Esophagus (tissue), 2 donors: ENCODE results near the gene SPINDOC. TPM values are rescaled to one million over a fixed set of nuclear protein-coding genes. Genes with fewer than 3 reads are reported as not detected.

Experiments
- H3K27ac ChIP-seq, 2 donors: one replicate each; pipeline ENCODE4 v1.5.1; 2013; ENCODE audit warnings: low read depth in 2 of 2, mild to moderate bottlenecking in 2 of 2, inconsistent platforms in 1 of 2, low read length in 1 of 2, moderate library complexity in 1 of 2
- H3K27me3 ChIP-seq, 2 donors: one replicate each; pipeline ENCODE4 v1.6.1; 2013; ENCODE audit warnings: low read length in 2 of 2, control low read depth in 1 of 2, mild to moderate bottlenecking in 1 of 2; ENCODE audit not compliant: insufficient read depth in 2 of 2, control insufficient read depth in 1 of 2
- H3K36me3 ChIP-seq, 2 donors: one replicate each; pipeline ENCODE4 v1.6.1; 2013; ENCODE audit warnings: low read length in 1 of 2; ENCODE audit not compliant: control insufficient read depth in 2 of 2, insufficient read depth in 2 of 2
- H3K4me1 ChIP-seq, 2 donors: one replicate each; pipeline ENCODE4 v1.6.1; 2013; ENCODE audit warnings: low read length in 1 of 2; ENCODE audit not compliant: control insufficient read depth in 2 of 2, insufficient read depth in 2 of 2
- H3K4me3 ChIP-seq, 2 donors: one replicate each; pipeline ENCODE4 v1.5.1; 2013; ENCODE audit warnings: low read length in 2 of 2, mild to moderate bottlenecking in 2 of 2, low read depth in 1 of 2, moderate library complexity in 1 of 2
- H3K9me3 ChIP-seq, 2 donors: one replicate each; pipeline ENCODE4 v1.6.1; 2013; ENCODE audit warnings: mild to moderate bottlenecking in 2 of 2, low read depth in 1 of 2, low read length in 1 of 2, moderate library complexity in 1 of 2; ENCODE audit not compliant: control insufficient read depth in 2 of 2, insufficient read depth in 1 of 2
- WGBS, 2 donors: extraction: QIAGEN DNeasy Blood & Tissue Kit; methylation state at CpG; one replicate each; pipeline ENCODE4 v1.1.7; 2013; 5-methylcytosine and 5-hydroxymethylcytosine counted together
- polyA plus RNA-seq, 2 donors: library from polyadenylated mRNA; stranded (reverse); fragments of 200-250 nt; gene quantifications; one replicate each; pipeline ENCODE4 v1.2.3, GENCODE V29; 2013
- donor health status: healthy with polysubstance abuse.
- donor health status: Bipolar disorder and iron deficiency.

Gene SPINDOC
- polyA plus RNA-seq, 2 donors, result 5.9 to 10.2 TPM

DNA sequence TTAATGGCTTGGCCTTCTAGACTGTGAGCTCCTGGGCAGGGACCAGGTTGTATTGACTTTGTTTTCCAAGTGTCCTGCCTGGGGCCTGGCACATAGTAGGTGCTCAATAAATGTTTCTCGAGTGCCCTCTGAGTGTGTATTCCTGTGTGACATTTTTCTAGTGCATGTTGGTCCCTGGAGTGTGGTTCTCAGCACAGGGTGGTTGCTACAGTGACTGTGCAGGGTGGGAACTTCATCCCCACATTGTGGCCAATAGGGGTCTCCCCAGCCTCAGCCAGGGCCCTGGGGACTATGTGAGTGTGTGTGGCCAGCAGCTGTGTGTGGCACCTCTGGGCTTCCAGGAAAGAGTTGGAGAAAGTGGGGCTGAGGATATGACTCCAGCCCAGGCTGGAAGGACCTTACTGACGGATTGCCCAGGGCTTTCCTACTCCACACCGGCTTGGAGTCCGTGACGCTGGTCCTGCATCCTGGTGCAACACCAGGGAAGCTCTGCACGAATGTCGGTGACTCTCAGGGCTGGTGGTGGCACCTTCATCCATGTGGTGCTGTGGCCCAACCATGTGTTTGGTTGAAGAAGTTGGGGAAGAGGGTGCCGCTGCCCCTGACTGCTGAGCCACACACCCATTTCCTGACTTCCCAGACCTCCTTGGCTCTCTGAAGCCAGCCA lies 16.7 kb downstream of the SPINDOC start:
- no peaks in the 10 kb centered on the region for H3K36me3 ChIP-seq
- WGBS, 2 donors, result 81 to 86% methylated on average over 8 of the region's 8 CpGs
- no peak overlapping the region for H3K27ac ChIP-seq
- no peaks in the 10 kb centered on the region for H3K9me3 ChIP-seq
- no peak overlapping the region for H3K4me3 ChIP-seq
- H3K27me3 ChIP-seq, result no peaks in the 10 kb centered on the region
- H3K4me1 ChIP-seq, result no peaks in the 10 kb centered on the region

DNA sequence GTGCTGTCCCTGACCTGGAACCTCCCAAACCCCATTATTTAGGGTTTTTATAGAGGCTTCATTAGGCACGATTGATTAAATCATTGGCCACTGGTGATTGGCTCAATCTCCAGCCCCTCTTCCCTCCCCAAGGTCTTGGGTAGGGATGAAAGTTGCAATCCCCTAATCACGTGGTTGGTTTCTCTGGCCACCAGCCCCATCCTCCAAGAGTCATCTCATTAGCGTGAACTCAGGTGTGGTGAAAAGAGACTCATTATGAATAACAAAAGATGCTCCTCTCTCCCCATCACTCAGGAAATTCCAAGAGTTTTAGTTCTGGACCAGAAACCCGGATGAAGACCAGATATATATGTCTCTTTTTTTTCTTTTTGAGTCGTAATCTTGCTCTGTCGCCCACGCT lies 18.1 kb downstream of the SPINDOC start:
- 72 to 78% methylated on average over 7 of the region's 7 CpGs for WGBS, 2 donors
- H3K4me3 ChIP-seq, result no peak overlapping the region
- H3K27me3 ChIP-seq, result no peaks in the 10 kb centered on the region
- H3K27ac ChIP-seq, result no peak overlapping the region
- no peaks in the 10 kb centered on the region for H3K9me3 ChIP-seq
- no peaks in the 10 kb centered on the region for H3K36me3 ChIP-seq
- no peaks in the 10 kb centered on the region for H3K4me1 ChIP-seq

DNA sequence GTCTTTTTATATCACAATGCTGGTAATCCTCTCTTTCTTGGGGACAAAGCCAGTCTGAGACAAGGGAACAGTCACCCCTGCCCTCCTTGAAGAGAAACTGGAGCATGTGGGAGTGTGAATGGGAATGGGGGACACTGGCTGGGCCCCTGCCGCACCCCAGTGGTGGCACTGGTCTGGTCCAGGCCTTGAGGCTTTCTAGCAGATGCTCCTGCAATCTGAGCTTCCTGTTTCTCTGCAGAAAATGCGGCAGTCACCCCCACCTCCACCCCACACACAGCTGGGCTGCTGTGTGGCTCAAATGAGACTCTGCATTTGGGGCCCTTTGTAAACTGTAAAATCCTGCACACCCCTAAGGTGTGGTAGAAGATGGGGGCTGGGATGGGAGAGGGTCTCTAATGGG lies 19.1 kb downstream of the SPINDOC start:
- H3K4me3 ChIP-seq, result no peak overlapping the region
- H3K36me3 ChIP-seq, result no peaks in the 10 kb centered on the region
- H3K27me3 ChIP-seq, result no peaks in the 10 kb centered on the region
- no peaks in the 10 kb centered on the region for H3K4me1 ChIP-seq
- no peak overlapping the region for H3K27ac ChIP-seq
- WGBS, 2 donors, result 48 to 71% methylated on average over 2 of the region's 2 CpGs
- no peaks in the 10 kb centered on the region for H3K9me3 ChIP-seq

DNA sequence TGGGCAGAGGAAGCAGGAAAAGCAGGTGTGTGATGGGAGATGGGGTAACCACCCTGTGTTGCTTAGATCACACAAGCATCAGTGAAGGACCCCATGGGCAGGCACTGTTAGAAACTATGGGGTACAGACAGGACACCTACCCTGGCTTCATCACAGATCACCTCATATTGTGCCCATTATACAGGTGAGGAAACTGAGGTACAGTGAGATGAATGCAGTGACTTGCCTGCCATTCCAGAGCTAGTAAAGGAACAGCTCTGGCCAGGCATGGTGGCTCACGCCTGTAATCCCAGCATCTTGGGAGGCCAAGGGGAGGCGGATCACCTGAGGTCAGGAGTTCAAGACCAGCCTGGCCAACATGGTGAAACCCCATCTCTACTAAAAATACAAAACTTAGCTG lies 19.8 kb downstream of the SPINDOC start:
- no peaks in the 10 kb centered on the region for H3K36me3 ChIP-seq
- no peaks in the 10 kb centered on the region for H3K4me1 ChIP-seq
- no peak overlapping the region for H3K27ac ChIP-seq
- 92 to 98% methylated on average over 2 of the region's 2 CpGs for WGBS, 2 donors
- H3K4me3 ChIP-seq, result no peak overlapping the region
- H3K27me3 ChIP-seq, result no peaks in the 10 kb centered on the region
- no peaks in the 10 kb centered on the region for H3K9me3 ChIP-seq

DNA sequence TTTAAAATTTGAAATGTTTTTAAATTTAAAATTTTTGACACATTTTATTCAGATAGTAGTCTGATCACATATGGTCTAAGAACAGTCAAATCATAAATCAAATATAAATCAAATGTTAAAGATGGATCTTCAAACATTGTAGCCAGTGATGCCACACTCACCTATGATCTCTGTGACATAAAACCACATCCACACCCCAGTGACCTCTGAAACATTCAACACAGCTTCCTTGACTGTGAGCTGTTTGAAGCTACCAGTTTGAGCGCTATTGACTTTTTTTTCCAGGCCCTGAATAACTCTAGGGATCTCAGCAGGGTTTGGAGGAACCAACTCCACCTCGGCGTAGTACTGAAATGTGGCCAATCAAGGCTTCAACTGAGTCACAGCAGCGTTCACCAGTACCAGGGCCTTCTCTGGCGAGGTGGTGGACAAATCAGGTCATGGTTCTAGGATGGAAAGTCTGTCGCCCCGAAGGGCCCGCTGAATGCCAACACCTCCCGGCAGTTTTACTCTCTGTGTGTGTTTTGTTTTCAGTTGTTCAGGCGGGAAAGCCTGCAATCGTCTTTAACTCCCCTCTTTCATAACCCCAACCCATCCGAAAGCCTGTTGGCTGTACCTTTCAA lies 21.4 kb downstream of the SPINDOC start:
- no peaks in the 10 kb centered on the region for H3K4me1 ChIP-seq
- no peak overlapping the region for H3K27ac ChIP-seq
- H3K27me3 ChIP-seq, result no peaks in the 10 kb centered on the region
- H3K36me3 ChIP-seq, result no peaks in the 10 kb centered on the region
- 82 to 83% methylated on average over 12 of the region's 12 CpGs for WGBS, 2 donors
- no peaks in the 10 kb centered on the region for H3K9me3 ChIP-seq
- no peak overlapping the region for H3K4me3 ChIP-seq

DNA sequence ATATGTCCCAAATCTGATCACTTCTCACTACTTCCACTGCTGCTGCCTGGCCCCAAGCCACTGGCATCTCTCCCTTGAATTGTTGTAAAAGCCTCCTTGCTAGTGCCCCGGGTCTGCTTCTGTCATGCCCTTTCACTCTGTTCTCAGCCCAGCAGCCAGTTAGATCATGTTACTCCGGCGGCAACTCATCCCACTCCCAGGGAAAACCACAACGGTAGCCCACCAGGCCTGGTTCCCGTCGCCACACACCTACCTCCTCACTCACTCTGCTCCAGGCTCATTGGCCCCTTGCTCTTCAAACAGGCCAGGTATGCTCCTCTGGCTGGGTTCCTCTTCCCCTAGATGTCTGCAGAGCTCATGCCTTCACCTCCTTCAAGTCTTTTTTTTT lies 21.9 kb downstream of the SPINDOC start:
- Histone ChIP-seq H3K4me1 (no peaks in the 10 kb centered on the region), H3K9me3 (no peaks in the 10 kb centered on the region), H3K4me3 (no peak overlapping the region), H3K36me3 (no peaks in the 10 kb centered on the region), H3K27me3 (no peaks in the 10 kb centered on the region), H3K27ac (no peak overlapping the region)
- 73 to 81% methylated on average over 6 of the region's 6 CpGs for WGBS, 2 donors

DNA sequence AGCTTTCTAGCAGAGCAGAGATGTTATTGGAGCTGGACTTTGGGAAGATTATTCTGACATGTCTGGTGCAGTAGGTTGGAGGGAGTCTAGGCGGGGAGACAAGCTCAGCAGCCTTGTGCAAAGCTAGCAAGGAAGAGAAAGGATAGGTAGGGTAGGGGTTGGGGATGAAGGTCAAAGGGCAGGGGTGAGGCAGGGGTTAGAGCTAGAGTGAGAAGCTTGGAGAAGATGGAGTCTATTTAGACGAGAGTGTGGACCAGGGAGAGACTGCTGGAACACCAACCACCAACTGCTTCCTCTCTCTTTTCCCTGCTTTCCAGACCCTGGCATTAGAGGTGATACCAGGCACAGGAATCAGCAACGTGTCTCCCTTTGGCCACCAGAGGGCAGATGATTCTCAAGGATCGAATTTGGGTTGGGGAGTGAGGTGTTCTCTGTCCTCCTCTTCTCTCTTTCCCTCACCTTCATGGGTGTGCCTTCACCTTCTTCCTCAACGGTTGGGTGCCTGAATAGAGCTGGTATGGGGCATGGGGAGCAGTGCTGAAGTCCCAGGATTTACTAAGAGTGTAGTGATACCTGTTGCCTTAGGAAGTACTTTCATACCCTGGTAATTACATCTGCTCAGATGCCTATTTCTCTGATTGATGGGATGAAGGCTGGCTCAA lies 23.9 kb downstream of the SPINDOC start:
- no peaks in the 10 kb centered on the region for H3K36me3 ChIP-seq
- H3K27ac ChIP-seq, result peak overlapping the region; percentile 43 to 95
- 12 to 14% methylated on average over 5 of the region's 5 CpGs for WGBS, 2 donors

DNA sequence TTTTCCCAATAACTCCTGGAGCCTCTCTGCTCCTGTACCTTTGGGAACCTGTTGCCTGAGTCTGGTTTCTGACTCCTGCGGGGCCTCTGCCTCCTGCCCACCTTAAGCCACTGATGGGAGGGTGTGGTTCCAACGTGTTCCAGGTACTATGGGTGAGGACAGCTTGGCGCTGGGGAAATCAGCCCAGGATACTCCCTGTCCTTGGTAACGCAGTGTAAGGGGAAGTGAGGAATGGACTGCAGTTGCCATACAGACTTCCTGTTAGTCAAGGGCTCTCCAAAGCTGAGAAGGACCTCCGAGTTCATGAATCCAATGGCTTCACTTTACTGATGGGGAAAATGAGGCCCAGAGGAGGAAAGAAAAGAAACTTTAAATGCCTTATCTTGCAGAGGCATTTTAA lies 24.5 kb downstream of the SPINDOC start:
- no peaks in the 10 kb centered on the region for H3K9me3 ChIP-seq
- no peaks in the 10 kb centered on the region for H3K27me3 ChIP-seq
- WGBS, 2 donors, result 37 to 41% methylated on average over 5 of the region's 5 CpGs
- no peak overlapping the region for H3K4me3 ChIP-seq
- H3K4me1 ChIP-seq, result peaks cover 0 to 3% of the 10 kb centered on the region in 2 donors
- peak overlapping the region; percentile 62 to 95 for H3K27ac ChIP-seq
- H3K36me3 ChIP-seq, result no peaks in the 10 kb centered on the region

More for the DNA sequence above, 23.9 kb downstream of the SPINDOC start:
- Histone ChIP-seq H3K4me3 (no peak overlapping the region), H3K27me3 (no peaks in the 10 kb centered on the region), H3K4me1 (peaks cover 0 to 3% of the 10 kb centered on the region in 2 donors), H3K9me3 (no peaks in the 10 kb centered on the region)

DNA sequence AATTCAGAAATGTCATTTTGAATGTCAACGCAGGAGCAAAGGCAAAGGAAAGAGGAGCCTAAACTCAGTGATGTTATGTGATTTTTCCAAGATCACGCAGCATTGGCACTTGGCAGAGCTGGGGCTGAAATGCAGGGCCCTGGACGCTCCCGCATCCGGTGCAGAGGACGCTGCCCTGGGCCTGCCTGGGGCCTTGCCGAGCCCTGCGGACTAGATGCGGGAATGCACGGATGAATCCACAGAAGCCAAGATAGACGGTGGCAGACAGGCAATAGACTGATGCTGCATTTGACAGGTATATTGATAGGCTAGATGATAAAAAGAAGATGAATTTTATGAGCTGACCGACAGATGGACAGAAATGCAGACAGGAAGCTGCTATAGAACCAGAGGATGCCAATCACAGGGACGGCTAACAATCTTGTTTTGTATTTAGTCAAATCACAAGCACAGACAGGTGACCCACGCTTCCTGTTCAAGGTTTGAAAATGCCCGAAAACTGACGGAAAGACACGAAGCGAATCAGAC lies 25.0 kb downstream of the SPINDOC start:
- H3K9me3 ChIP-seq, result no peaks in the 10 kb centered on the region
- WGBS, 2 donors, result 17 to 18% methylated on average over 18 of the region's 18 CpGs
- peak overlapping the region in 1 of 2 donors; percentile 34 for H3K4me3 ChIP-seq
- H3K27me3 ChIP-seq, result no peaks in the 10 kb centered on the region
- H3K27ac ChIP-seq, result peak overlapping the region; percentile 62 to 95
- peaks cover 0 to 3% of the 10 kb centered on the region in 2 donors for H3K4me1 ChIP-seq
- no peaks in the 10 kb centered on the region for H3K36me3 ChIP-seq
